Coronary artery (tissue), 2 donors: ENCODE data around the gene SEPTIN8.

ENCODE experiments used
- DNase-seq: peaks from one replicate; pipeline ENCODE4 v3.0.0-alpha.2; 2017; ENCODE audit warnings: low spot score
- H3K27ac ChIP-seq, 2 donors: fragments of 200-600 bp; sonication (generic); one replicate each; pipeline ENCODE4 v1.5.1; 2016 to 2019
- H3K4me3 ChIP-seq: fragments of 200-600 bp; sonication (generic); 2 replicates; pipeline ENCODE4 v1.5.1; 2016; ENCODE audit warnings: mild to moderate bottlenecking, moderate library complexity
- CTCF ChIP-seq: fragments of 200-600 bp; sonication (generic); IDR thresholded peaks from one replicate; pipeline ENCODE4 v1.5.1; 2019; ENCODE audit warnings: antibody characterized with exemption

The SEPTIN8 gene

DNA sequence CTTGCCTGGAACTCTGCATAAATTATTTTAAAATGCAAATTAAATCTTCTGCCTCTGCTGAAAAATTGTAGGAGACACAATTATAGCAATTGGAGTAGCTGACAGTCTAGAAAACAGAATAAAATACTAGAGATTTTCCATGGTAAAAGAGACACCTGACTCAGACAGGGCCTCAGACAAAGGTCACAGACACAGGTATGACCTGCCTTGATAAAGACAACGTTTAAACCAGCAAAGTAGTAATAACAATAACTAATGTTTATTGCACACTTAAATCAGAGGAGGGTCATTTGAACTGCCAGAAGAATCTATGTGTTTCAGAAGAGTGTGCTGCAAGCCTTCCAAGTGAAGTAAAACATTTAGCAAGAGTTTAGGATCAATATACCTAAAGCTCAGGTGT lies 40.0 kb upstream of the SEPTIN8 start:
- H3K4me3 ChIP-seq, result no peak overlapping the region
- TF ChIP-seq CTCF, result no peak
- H3K27ac ChIP-seq, result no peak overlapping the region
- no peak for DNase-seq

GRCh38 chr5:132816554-132816953 lies 39.5 kb upstream of the SEPTIN8 start:
- TF ChIP-seq CTCF, result no peak
- no peak overlapping the region for H3K4me3 ChIP-seq
- DNase-seq, result no peak
- H3K27ac ChIP-seq, result no peak overlapping the region

DNA sequence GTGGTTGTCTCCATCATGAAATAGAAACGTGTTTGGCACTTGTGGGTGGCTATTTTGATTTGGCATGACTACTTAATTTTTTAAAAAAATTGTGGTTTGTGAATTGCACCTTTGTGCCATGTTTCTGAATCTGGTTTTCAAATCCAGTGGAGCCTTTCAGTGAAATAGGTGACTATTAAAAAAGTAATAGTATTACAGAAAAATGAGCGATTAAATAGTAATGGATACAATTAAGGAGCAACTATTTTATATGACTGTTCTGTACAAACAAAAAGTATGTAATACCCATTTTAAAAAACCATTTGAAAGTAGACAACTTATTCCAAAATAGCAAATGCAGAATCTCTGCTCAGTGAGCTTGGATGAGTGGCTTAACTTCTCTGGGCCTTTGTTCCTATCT lies 39.0 kb upstream of the SEPTIN8 start:
- Histone ChIP-seq H3K4me3 (no peak overlapping the region), H3K27ac (no peak overlapping the region)
- no peak for DNase-seq
- TF ChIP-seq CTCF, result no peak

DNA sequence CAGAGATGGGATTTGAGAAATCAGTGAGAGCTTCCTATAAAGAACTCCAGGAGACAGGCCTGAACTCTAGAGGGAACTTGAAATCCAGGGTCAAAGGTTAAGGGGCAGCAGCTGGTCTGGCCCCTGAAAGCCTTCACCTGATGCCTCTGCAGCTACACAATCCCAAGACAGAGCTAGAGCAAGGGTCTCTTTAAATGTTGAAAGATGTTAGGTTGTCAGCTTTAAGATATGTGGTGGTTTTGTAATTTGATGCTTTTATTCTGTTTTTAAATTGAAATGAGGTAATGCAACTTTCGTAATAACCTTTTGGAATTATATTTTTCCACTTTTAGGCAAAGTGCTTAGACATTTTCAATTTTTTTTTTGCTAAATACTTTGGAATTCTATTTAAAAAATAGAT lies 38.4 kb upstream of the SEPTIN8 start:
- H3K27ac ChIP-seq, result no peak overlapping the region
- H3K4me3 ChIP-seq, result no peak overlapping the region
- no peak for TF ChIP-seq CTCF
- DNase-seq, result no peak

DNA sequence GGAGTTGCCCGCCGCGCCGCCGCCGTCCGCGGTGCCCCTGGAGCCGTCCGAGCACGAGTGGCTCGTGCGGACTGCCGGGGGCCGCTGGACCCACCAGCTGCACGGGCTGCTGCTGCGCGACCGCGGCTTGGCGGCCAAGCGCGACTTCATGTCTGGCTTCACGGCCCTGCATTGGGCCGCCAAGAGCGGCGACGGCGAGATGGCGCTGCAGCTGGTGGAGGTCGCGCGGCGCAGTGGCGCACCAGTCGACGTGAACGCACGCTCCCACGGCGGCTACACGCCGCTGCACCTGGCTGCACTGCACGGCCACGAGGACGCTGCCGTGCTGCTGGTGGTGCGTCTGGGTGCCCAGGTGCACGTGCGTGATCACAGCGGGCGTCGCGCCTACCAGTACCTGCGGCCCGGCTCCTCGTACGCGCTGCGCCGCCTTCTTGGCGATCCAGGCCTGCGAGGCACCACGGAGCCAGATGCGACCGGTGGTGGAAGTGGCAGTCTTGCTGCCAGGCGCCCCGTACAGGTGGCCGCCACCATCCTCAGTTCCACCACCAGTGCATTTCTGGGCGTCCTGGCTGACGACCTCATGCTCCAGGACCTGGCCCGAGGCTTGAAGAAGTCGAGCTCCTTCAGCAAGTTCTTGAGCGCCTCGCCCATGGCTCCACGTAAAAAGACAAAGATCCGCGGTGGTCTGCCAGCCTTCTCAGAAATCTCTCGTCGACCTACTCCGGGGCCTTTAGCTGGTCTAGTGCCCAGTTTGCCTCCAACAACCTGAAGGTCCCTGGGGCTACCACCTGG lies 37.7 kb upstream of the SEPTIN8 start:
- Histone ChIP-seq H3K27ac (no peak overlapping the region), H3K4me3 (peak overlapping the region; percentile 61)
- TF ChIP-seq CTCF, result no peak
- no peak for DNase-seq

DNA sequence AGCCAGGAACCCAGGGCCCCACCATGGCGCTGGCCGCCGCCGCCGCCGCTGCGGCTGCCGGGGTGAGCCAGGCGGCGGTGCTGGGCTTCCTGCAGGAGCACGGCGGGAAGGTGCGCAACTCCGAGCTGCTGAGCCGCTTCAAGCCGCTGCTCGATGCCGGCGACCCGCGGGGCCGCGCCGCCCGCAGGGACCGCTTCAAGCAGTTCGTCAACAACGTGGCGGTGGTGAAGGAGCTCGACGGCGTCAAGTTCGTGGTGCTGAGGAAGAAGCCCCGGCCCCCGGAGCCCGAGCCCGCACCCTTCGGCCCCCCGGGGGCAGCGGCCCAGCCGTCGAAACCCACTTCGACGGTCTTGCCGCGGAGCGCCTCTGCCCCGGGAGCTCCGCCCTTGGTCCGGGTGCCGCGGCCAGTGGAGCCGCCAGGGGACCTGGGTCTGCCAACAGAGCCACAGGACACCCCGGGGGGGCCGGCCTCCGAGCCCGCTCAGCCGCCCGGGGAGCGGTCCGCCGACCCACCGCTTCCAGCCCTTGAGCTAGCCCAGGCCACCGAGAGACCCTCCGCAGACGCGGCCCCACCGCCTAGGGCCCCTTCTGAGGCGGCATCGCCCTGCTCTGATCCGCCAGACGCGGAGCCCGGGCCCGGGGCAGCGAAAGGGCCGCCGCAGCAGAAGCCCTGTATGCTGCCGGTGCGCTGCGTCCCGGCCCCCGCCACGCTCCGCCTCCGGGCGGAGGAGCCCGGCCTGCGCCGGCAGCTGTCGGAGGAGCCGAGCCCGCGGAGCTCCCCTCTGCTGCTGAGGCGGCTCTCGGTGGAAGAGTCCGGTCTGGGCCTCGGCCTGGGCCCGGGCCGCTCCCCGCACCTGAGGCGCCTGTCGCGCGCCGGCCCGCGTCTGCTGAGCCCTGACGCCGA lies 36.8 kb upstream of the SEPTIN8 start:
- no peak overlapping the region for H3K27ac ChIP-seq
- no peak for DNase-seq
- peak overlapping the region; percentile 61 for H3K4me3 ChIP-seq
- TF ChIP-seq CTCF, result no peak
